ENCODE results near the gene MGAT3.
"Not testable (repeated sequence)": the region's sequence is repeated elsewhere in the genome, so short reads cannot be mapped to it uniquely, and the experiment has no call there.

DNA sequence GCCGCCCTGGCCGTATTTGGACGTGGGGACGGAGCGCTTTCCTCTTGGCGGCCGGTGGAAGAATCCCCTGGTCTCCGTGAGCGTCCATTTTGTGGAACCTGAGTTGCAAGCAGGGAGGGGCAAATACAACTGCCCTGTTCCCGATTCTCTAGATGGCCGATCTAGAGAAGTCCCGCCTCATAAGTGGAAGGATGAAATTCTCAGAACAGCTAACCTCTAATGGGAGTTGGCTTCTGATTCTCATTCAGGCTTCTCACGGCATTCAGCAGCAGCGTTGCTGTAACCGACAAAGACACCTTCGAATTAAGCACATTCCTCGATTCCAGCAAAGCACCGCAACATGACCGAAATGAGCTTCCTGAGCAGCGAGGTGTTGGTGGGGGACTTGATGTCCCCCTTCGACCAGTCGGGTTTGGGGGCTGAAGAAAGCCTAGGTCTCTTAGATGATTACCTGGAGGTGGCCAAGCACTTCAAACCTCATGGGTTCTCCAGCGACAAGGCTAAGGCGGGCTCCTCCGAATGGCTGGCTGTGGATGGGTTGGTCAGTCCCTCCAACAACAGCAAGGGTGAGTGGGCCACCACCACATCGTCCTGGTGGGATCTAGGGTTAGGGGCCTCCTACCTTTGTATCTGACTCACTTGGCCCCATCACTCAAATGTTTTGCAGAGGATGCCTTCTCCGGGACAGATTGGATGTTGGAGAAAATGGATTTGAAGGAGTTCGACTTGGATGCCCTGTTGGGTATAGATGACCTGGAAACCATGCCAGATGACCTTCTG is 64.5 kb downstream of the MGAT3 start:
- TF ChIP-seq, protein P1, sequence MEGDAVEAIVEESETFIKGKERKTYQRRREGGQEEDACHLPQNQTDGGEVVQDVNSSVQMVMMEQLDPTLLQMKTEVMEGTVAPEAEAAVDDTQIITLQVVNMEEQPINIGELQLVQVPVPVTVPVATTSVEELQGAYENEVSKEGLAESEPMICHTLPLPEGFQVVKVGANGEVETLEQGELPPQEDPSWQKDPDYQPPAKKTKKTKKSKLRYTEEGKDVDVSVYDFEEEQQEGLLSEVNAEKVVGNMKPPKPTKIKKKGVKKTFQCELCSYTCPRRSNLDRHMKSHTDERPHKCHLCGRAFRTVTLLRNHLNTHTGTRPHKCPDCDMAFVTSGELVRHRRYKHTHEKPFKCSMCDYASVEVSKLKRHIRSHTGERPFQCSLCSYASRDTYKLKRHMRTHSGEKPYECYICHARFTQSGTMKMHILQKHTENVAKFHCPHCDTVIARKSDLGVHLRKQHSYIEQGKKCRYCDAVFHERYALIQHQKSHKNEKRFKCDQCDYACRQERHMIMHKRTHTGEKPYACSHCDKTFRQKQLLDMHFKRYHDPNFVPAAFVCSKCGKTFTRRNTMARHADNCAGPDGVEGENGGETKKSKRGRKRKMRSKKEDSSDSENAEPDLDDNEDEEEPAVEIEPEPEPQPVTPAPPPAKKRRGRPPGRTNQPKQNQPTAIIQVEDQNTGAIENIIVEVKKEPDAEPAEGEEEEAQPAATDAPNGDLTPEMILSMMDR (IDR thresholded peaks at IDR 0.05) = not testable (repeated sequence)
- not testable (repeated sequence) for TF ChIP-seq POLR2AphosphoS5 (IDR thresholded peaks at IDR 0.05)
